NK-92 (cell line): ENCODE results near the gene RHBDF2.

Source experiments
- DNase-seq: peaks from one replicate; lab custom pipeline; 2025; ENCODE audit not compliant: unreplicated experiment; lab: John Stamatoyannopoulos, UW

RHBDF2 gene

DNA sequence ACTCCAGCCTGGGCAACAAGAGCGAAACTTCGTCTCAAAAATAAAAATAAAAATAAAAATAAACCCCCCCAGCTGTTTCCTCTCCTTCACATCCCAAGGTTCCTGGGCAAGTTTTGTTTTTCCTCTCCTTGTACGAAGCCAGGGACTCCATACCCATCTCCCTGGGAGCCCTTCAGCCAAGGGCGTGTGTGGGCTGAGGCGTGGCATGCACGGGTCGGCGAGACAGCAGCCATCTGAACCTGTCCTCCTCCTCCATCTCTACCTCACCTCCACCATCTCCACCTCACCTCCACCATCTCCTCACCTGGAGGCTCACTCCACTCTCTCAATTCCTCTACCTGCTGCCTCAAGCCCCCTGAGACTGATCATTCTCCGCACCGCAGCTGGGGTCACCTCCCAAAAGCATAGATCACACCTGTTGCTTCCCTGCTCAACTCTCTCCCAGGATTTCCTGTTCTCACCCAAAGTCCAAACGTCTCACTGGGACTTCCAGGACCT lies 16.9 kb downstream of the RHBDF2 start:
- DNase-seq, result no peak

DNA sequence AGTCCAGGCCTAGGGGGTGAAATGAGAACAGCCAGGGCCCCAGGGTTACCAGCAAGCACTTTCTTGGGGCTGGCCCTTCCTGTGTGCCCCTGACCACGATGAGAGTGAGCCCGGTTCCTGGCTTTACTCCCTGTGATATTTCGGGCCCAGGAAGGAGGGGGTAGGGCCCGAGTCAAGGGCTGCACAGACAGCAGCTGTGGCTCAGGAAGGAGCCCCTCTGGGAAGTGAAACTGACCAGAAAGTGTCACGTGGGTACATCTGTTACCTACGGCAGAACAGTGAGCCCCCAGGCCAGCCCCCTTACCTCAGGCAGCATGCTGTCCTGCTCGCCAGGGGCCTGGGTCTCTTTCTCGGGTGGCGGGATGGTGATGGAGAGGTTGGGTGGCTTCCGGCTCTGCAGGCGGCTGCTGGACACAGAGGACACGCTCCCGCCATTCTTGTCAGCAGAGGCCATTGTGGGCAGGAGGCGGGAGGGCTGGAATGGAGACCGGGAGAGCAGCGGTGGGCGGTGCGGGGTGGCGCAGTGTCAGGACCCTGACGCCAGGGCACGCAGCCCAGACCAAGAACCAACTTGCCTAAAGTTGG lies 20.1 kb downstream of the RHBDF2 start:
- DNase-seq, result no peak

DNA sequence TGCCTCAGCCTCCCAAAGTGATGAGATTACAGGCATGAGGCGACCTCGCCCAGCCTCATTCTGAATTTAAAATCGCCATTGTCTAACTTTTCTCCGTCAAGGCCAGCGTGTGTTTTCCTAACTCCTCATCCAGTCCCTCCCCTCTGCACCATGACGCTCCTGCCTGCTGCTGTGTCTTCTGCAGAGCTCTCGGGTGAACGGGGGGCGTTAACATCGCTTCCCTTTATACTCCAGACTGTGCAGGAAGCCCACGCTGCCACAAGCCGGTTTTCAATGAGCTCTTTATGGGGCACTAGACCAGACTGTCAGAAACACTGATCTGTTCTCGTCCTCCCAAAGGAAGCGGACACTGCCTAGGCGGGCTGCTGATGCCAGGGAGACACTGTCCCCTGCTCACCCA lies 20.6 kb downstream of the RHBDF2 start:
- DNase-seq, result no peak

DNA sequence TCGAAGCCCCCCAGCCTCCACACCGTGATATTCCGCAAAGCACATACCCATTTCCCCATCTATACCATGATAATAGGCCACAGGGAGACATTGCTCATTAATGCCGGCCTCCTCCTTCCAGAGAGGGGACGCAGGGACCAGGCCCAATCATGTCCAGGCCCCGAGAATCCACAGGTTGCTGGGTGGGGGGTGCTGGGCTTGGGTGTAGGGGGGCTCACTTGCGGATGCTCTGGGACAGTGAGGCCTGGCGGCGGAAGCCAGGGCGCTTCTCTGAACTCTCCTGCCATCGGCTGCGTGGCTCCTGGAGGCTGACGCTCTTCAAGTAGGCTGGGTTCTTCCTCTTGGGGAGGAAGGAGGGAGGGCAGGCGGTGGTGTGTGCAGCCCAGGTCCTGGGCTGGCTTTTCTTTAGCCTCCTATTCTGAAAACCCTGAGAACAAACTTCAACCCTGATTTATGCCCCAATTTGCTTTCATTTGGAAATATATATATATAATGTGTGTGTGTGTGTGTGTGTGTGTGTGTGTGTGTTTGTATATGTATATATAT lies 21.6 kb downstream of the RHBDF2 start:
- no peak for DNase-seq

DNA sequence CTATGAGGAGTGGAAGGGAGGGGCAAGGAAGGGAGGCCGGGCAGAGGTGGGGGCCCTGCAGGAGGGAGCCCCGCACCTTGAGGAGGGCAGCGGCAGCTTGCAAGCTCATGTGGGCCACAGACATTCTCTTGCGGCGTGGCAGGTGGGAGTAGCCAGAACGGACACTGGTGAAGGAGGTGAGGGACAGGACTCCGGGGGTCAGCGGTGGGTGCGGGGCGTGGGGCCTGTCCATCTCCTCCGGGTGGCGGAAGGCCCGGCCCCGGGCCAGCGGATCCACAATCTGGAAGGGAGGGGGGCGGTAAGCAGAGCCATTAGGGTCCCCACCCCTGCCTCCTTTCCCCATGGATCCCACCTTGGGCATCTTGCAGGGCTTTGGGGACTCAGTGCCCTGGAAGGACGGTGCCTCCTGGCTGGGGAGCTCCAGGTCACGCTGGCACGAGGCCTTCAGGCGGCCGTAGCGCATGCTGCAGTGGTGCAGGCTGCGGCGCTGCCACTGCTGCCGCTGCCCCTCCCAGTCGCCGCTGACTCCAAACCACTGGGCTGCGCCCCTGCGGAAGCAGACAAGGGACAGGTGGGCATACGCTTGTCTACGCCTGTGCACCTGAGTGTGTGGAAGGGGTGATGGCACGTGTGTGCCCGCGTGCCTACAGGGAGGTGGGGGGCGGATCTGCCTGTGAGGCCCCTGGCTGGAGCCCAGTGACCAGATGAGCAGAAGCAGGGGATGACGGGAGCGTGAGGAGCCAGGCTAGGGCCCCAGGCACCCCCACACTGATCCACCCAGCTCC lies 22.3 kb downstream of the RHBDF2 start:
- no peak for DNase-seq

DNA sequence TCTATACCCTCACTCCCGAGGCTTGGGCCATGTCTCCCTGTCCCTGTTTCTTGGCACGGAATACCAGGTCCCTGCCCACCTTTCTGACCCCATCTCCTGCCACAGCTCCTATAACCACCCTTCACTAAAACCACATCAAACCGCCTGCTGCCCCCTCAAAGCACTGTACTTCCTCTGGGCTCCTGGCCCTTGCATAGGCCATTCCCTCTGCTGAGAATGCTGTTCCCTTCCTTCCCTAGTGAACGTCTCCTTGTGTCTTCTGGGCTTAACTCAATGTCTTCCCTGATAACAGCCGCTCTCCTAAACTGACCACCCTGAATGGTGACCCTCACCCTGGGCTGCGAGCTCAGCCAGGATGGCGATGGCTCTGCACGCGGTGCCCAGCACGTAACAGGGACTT lies 23.1 kb downstream of the RHBDF2 start:
- no peak for DNase-seq

DNA sequence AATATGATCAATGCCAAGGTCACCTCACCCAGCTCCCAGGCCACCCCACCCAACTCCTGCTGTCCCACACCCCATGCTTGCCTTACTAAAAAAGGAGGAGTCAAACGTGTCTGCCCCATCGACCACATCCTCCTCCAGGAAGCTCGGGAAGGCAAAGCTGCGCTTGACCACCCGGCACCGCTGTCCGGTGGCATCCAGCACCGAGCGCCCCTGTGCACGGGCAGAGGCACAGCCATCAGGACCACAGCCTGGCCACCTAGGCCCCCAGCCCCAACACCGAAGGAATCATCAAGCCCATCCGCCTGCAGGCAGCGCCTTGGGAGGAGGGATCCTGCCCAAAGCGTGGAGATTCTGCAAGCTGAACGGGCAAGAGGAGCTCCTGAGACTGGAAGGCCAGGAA lies 23.6 kb downstream of the RHBDF2 start:
- DNase-seq, result no peak

DNA sequence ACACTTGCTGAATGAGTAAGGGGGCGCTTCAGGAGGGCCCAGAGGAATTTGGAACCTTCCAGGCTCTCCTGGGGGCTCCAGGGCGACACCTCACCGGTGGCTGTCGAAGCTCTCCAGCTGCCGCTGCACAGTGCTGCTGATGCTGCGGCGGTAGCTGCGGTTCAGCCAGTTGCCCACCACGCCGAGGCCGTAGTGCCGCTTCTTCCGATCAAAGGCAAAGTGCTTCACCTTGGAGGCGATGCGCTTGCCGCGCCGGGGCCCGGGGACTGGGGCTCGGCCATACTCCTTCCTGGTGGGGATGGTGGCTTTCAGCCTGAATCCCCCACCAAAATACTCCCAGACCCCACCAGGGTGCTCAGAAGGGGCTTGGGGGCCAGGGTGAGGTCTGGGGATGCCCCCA lies 24.5 kb downstream of the RHBDF2 start:
- no peak for DNase-seq

DNA sequence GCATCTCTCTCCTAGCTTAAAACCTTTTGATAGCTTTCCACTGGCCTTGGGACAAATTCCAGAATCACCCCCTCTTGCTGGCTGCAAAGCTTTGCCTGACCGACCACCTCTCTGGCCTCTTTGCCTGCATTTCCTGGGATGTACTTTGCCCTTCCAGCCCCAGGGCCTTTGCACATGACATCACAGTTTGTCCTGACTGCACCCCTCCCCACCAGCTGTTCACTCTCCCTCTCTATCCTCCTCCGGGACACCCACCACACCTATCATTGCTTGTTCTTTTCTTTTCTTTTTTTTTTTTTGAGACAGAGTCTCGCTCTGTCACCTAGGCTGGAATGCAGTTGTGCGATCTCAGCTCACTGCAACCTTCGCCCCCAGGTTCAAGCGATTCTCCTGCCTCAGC lies 25.9 kb downstream of the RHBDF2 start:
- no peak for DNase-seq

DNA sequence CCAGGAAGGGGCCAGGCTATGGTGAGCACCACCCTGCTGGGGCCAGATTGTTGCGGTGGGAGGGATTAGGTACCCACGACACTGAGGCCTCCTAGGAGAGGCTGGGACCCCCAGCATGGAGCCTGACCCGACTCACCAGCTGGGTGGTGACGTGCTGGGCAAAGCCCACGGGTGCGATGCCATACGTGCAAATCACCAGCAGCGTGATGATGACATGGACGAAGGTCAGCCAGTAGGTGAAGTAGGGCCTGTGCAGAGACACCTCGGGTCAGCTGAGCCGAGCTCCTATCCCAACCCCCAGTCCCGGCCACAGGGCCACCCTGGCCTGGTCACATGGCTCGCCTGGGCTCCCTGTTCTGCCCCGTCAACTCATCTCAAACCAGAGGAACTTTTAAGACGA lies 26.3 kb downstream of the RHBDF2 start:
- no peak for DNase-seq

DNA sequence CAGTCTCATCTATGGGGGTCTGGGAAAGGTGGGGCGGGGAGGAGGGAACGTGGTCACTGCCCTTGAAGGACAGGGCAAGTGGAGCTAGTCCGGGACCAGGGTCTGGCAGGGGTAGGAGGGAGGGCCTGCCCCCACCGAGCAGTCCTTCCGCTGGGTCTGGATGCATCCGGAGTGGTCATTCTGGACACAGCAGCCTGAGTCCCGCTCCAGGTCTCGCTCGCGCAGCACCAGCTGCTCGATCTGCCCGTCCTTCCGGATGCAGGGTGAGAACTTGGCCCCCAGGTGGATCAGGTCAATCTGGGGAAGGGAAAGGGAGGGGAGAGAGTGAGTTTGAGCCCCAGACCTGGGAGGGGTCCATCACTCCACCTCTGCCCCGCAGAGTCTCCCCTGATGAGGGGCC lies 27.0 kb downstream of the RHBDF2 start:
- DNase-seq, result no peak

DNA sequence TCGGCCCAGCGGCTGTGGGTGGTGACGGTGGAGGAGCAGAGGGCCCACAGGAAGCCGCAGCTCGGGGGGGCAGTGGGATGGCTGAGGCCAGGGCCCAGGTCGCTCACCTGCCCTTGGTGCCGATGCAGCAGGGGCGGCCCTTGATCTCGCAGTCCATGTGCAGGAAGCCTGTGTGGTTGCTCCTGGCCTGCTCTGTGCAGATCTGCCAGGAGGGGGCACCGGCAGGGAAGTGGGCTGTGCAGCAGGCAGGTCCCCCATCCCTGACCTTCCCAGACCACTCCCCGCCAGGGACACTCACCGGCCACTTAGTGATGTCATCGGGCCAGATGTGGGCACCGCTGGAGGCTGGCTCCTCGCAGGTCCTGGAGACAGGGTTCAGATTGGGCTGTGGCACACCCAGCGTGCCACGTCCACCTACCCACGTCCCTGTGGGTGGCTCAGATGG lies 27.7 kb downstream of the RHBDF2 start:
- no peak for DNase-seq

DNA sequence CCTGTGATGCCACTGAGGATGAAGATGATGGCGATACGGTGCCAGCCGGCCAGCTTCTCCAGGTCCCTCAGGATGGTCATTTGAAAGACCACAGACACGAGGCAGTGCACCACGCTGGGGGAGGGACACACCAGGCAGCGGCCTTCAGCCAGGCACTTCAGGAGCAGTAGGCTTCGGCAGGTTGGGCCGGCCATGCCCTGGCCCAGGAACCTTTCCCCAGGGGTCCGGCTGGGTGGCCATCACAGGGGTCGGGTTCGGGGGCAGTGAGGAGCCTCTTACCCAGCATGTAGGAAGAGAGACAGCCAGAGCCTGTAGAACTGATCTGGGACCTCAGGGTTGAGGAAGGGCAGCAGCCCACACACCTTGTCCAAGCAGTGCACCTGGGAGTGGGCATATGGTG lies 28.5 kb downstream of the RHBDF2 start:
- no peak for DNase-seq

DNA sequence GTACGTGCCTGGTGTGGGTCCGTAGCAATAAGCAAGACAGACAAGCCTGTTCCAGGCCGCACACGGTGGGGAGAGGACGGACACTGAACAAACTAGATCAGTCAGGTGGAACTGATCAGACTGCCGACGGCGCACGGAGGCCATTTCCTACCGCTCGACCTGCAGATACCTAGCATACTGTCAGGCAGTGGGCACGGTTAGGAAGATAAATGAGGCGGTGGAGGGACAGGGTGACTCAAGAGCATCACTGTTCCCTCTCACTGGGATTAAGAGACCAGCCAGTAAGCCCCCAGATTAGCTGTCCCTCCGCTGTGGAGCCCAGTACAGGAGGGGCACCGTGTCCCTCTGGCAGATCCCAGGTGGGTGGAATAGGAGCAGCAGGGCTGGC lies 29.0 kb downstream of the RHBDF2 start:
- DNase-seq, result no peak

DNA sequence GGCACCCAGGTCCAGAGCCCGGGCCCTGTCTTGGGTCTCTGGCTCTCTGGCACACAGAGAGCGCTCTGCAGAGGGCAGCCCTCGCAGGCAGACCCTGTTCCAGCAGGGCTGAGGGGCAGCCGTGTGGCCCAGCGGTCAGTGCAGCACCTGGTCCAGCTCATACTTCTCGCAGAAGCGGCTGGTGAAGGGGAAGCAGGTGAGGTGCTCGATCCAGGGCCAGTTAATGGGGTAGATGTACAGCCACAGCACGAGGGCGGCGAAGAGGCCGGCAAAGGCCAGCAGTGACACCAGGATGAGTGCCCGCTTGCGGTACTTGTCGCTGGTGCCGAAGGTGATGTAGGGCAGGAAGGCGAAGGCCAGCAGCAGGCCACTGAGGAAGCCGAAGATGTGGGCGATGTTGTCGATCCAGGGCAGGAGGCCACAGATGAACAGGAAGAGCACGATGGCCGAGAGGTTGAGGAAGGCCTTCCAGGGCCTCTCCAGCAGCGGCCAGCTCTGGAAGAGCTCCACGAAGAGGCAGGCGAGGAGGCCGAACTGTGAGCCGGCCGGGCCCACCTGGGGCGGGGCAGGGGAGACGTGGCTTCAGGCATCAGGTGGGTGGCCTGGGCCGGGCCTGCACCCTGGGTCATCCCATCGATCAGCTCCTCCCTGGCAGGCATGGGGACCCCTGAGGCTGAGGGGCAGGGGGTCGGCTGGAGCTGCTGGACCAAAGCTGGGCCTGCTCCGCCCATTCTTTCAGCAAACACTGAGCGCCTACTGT lies 29.5 kb downstream of the RHBDF2 start:
- DNase-seq, result no peak

DNA sequence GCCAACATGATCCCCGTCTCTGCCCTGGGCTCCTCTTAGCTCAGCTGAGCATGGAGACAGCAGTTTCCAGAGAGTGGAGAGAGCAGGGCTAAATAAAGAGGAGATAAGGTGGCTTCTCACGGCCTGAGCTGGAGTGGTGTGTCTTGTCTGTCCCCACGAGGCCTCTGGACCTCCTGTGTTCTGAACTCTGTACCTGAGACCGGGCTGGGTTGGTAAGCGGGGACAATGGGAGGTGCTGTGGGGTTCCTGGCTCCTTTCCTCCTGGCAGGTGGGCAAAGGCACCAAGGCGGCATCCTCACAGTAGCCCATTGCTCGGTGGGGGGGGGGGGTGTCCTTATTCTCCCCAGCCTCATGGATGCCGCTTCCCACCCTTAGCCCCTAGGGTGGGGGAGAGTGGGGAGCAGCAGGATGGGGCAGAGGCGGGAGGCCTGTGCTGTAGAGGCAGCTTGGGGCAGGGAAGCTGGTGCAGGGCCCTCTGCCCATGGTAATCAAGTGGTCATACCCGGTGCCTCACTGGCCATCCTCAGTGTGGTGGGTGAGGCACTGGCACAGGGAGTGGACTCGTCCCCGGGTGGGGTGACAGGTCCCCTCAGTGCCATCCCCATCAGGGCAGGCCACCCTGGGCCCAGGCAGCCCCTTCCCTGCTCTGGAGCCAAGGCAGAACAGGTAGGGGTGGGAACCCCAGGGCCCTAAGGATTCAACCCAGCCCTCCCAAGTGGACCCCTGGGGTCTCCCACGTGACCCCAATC lies 31.1 kb downstream of the RHBDF2 start:
- DNase-seq, result no peak

DNA sequence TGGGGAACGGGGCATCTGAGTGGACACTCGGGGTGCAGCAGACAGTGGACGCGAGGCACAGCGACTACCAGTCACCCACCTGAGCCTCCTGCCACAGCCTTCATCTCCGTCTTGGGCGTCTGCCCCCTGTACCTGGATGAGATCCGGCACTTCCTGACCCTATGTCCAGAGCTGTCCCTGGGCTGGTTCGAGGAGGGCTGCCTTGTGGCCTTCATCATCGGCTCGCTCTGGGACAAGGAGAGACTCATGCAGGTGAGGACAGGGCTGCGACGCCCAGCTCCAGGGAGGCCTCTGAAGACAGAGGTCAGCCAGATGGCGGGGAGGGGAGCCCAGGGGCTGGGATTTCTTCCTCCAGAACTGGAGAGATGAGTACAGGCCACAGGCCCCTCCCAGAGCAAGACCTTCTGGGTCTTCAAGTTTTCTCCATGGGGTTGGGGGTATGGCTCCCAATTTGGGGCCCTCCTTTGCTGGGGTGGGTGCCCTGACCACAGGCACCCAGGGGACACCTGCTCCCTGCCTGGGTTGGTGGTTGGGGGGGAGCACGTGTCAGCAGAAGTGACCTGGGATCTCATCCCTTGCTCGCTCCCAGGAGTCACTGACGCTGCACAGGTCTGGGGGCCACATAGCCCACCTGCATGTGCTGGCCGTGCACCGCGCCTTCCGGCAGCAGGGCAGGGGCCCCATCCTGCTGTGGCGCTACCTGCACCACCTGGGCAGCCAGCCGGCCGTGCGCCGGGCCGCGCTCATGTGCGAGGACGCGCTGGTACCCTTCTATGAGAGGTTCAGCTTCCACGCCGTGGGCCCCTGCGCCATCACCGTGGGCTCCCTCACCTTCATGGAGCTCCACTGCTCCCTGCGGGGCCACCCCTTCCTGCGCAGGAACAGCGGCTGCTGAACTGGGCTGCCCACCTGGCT lies 31.9 kb downstream of the RHBDF2 start:
- no peak for DNase-seq

DNA sequence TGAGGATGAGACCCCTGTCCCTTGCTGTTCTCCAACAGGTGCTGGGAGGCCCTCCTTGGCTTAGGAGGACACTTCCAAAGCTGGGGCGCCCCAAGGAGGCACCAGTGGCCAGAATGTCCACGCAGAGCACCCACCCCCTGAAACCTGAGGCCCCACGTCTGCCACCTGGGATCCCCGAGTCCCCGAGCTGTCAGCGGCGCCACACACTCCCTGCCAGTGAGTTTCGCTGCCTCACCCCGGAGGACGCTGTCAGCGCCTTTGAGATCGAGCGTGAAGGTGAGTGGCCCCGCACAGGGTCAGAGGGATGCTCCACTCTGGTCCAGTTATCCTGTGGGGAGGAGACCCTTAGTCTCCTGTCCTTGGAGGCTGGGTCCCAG lies 32.6 kb downstream of the RHBDF2 start:
- DNase-seq, result no peak

DNA sequence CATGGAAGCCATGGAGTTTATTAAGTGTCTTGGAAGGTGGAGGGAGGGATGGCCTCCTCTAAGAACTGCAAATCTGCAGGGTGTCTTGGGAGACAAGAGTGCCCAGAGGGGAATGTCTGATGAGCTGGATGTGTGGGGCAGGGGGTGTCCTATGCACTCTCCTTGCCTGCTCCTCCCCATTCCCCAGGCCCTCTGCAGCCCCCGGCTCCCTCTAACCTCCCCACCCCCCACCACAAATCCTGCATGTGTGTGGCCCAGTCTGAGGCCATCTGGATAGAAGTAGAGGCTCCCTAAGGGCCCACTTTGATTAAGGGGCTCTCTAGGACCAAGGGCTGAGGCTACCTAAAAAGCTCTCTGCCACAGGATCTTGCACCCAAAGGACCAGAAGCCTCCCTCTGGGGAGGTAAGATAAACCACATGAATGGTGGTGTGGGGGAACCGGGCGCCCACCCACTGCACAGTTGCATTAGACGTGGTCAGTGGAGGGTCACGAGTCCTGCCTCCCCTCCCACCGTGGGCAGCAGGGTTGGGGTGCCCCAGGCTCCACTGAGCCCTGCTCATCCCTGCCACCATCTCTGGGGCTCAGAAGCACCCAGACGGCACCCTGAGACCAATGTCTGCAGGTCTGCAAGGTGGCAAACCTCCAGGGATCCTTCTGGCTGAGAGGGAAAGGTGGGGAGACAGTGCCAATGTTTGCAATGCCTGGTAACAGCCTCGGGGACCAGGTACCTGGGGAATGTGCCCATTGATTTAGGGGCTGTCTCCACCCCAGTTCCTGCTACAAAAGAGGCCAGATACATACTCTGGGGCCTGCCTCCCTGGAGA lies 33.2 kb downstream of the RHBDF2 start:
- no peak for DNase-seq
